Ishikawa (cell line): ENCODE measurements around the gene ZMYND11.

Experiments
- CEBPB ChIP-seq: IDR thresholded peaks from 2 replicates; pipeline ENCODE4 v1.6.1; 2012
- CREB1 ChIP-seq: IDR thresholded peaks from 2 replicates; pipeline ENCODE4 v1.6.1; 2012; ENCODE audit warnings: low read depth
- EGR1 ChIP-seq: IDR thresholded peaks from 2 replicates; pipeline ENCODE4 v1.6.1; 2012
- EP300 ChIP-seq: IDR thresholded peaks from 2 replicates; pipeline ENCODE4 v1.6.1; 2012; ENCODE audit warnings: borderline replicate concordance
- FOXM1 ChIP-seq: IDR thresholded peaks from 2 replicates; pipeline ENCODE4 v1.6.1; 2012; ENCODE audit warnings: low read depth, borderline replicate concordance
- NFIC ChIP-seq: IDR thresholded peaks from 2 replicates; pipeline ENCODE4 v1.6.1; 2012
- RAD21 ChIP-seq: IDR thresholded peaks from 2 replicates; pipeline ENCODE4 v1.6.1; 2012; ENCODE audit warnings: low read depth
- TAF1 ChIP-seq: IDR thresholded peaks from 2 replicates; pipeline ENCODE4 v1.6.1; 2012; ENCODE audit warnings: low read depth, mild to moderate bottlenecking
- TCF12 ChIP-seq: IDR thresholded peaks from 2 replicates; pipeline ENCODE4 v1.6.1; 2012; ENCODE audit warnings: low read depth
- TEAD4 ChIP-seq: IDR thresholded peaks from 2 replicates; pipeline ENCODE4 v1.6.1; 2012
- YY1 ChIP-seq: IDR thresholded peaks from 2 replicates; pipeline ENCODE4 v1.6.1; 2012; ENCODE audit warnings: low read depth
- ZBTB7A ChIP-seq: IDR thresholded peaks from 2 replicates; pipeline ENCODE4 v1.6.1; 2012; ENCODE audit warnings: low read depth
- TF ChIP-seq, protein P1 (sequence below): IDR thresholded peaks from 2 replicates; pipeline ENCODE4 v1.6.1; 2012; ENCODE audit warnings: low read depth, mild to moderate bottlenecking
- TF ChIP-seq, protein P2 (sequence below): IDR thresholded peaks from 2 replicates; pipeline ENCODE4 v1.6.1; 2012
- TF ChIP-seq, protein P3 (sequence below): IDR thresholded peaks from 2 replicates; pipeline ENCODE4 v1.6.1; 2012

ZMYND11 gene

DNA sequence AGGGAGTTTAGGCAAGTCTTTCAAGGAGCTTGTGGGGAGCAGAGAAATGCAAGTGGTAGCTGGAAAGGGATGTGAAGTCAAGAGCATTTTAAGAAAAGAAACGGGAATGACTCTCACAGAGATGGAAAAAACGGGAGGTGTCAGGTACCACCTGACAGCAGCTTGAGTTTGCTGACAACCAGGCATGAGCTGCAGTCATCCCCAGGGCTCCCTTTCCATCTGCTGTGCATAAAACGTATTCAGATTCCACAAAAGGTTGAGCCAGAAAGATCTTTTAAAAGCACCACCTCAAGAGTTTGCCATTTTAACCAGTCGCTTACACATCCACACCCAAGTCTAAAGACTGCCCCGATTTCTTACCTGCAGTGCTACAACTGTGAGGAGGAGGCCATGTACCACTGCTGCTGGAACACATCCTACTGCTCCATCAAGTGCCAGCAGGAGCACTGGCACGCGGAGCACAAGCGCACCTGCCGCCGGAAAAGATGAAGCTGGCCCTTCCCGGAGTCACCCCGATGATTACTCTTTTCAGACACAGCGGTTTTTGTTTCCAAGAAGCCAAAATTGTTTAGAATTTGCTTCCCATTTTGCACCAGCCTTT is 116.8 kb downstream of the ZMYND11 start:
- TF ChIP-seq, protein P1, sequence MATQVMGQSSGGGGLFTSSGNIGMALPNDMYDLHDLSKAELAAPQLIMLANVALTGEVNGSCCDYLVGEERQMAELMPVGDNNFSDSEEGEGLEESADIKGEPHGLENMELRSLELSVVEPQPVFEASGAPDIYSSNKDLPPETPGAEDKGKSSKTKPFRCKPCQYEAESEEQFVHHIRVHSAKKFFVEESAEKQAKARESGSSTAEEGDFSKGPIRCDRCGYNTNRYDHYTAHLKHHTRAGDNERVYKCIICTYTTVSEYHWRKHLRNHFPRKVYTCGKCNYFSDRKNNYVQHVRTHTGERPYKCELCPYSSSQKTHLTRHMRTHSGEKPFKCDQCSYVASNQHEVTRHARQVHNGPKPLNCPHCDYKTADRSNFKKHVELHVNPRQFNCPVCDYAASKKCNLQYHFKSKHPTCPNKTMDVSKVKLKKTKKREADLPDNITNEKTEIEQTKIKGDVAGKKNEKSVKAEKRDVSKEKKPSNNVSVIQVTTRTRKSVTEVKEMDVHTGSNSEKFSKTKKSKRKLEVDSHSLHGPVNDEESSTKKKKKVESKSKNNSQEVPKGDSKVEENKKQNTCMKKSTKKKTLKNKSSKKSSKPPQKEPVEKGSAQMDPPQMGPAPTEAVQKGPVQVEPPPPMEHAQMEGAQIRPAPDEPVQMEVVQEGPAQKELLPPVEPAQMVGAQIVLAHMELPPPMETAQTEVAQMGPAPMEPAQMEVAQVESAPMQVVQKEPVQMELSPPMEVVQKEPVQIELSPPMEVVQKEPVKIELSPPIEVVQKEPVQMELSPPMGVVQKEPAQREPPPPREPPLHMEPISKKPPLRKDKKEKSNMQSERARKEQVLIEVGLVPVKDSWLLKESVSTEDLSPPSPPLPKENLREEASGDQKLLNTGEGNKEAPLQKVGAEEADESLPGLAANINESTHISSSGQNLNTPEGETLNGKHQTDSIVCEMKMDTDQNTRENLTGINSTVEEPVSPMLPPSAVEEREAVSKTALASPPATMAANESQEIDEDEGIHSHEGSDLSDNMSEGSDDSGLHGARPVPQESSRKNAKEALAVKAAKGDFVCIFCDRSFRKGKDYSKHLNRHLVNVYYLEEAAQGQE, result no peak

DNA sequence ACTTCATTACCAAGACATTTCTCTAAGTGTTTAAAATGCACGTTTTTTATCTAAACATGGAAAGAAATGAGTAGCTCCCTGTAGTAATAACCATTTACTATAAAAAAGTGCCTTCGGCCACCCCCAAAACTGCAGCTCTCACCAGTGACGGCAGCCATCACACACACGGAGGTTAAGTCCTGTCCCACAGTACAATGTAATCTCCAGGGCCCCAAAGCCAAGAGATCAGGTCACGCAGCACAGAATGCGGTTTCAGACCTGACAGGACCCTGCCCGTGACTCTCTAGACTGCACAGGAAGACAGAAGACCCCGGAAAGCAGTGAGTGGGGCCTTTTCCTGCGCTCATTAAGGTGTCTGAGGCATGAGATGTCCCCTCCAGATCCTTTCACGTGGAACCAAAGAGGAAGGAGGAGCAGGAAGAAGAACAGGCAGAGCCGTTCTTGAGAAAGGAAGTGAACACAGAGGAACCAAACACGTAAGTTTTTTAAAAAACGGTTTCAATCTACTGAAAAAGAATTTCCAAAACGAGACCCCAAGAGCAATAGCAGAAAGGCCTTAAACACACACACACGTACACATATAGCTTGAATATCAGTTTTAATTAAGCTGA is 125.7 kb downstream of the ZMYND11 start:
- TF ChIP-seq EP300 (no peak), TEAD4 (no peak), CREB1 (no peak), EGR1 (no peak), TCF12 (no peak), NFIC (no peak), TAF1 (no peak), RAD21 (no peak), ZBTB7A (no peak), CEBPB (no peak), FOXM1 (no peak), YY1 (no peak)
- TF ChIP-seq, protein P2, sequence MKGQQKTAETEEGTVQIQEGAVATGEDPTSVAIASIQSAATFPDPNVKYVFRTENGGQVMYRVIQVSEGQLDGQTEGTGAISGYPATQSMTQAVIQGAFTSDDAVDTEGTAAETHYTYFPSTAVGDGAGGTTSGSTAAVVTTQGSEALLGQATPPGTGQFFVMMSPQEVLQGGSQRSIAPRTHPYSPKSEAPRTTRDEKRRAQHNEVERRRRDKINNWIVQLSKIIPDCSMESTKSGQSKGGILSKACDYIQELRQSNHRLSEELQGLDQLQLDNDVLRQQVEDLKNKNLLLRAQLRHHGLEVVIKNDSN, result no peak
- TF ChIP-seq, protein P1, result no peak
- TF ChIP-seq, protein P3, sequence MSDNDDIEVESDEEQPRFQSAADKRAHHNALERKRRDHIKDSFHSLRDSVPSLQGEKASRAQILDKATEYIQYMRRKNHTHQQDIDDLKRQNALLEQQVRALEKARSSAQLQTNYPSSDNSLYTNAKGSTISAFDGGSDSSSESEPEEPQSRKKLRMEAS, result no peak

DNA sequence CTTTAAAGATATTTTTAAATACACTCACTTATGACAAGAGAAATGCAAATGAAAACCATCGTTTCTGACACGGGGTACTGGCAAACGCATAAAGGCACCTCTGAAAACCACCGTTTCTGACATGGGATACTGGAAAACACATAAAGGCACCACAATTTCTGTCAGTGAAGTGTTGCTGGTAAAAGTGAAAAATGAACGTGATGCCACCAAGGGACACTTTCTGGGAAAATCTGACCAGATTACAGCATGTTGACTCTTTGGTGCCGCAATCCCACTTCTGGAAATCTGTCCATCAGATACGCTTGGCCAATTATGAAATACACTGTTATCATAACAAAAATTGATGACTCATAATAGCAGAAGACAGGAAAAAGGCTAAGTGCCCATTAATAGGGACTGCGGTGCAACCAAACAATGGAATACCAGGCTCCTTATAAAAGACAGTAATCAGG is 131.7 kb downstream of the ZMYND11 start:
- TF ChIP-seq, protein P1, result no peak
- TF ChIP-seq TCF12 (no peak), CEBPB (no peak), TAF1 (no peak), TEAD4 (no peak)
- TF ChIP-seq, protein P2, result no peak

DNA sequence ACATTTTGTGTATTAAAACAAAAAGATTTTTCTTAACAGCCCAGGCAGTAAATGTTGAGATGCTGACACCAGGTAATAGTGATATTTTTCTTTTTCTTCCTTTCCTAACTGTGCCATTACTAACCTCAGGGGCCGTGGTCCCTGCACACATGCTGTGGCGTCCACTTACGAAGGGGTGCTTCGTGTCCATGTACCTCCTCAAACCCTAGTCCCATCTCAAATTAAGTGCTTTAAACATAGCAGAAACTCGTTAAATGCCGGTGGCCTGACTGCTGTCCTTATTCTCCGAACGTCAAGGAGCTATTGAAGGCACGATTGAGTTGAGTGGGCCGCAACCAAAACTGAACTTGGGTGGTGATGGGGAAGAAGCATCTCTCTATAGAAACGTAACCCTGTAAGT is 132.4 kb downstream of the ZMYND11 start:
- TF ChIP-seq, protein P3, result no peak
- TF ChIP-seq, protein P1, result no peak
- no peak for TF ChIP-seq CREB1
- TF ChIP-seq CEBPB, result no peak
- no peak for TF ChIP-seq EP300
- TF ChIP-seq NFIC, result no peak
- TF ChIP-seq EGR1, result no peak
